Activated CD4-positive, alpha-beta T cell treated with anti-CD3 and anti-CD28 coated beads for 36 hours (primary cell): ENCODE measurements around the gene MEDAG. TPM values are rescaled to one million over a fixed set of nuclear protein-coding genes. Genes with fewer than 3 reads are reported as not detected.

Experiments
- ATAC-seq: fragments of 200-7000 bp; cut with Tn5 transposase; one replicate; pipeline ENCODE4 v1.10.0; 2021; ENCODE audit warnings: mild to moderate bottlenecking, moderate library complexity
- CTCF ChIA-PET: fragments of 350-600 bp; sonication (Branson Sonifier 250); formaldehyde crosslinking; loops from one replicate; lab custom pipeline; 2021; ENCODE audit warnings: antibody characterized with exemption; lab: Charles Lee
- POLR2A ChIA-PET: fragments of 350-600 bp; sonication (Branson Sonifier 250); formaldehyde crosslinking; loops from one replicate; lab custom pipeline; 2021; ENCODE audit warnings: antibody characterized with exemption, inconsistent platforms; lab: Charles Lee
- DNase-seq: peaks from one replicate; pipeline ENCODE4 v3.0.0-alpha.2; 2020
- H3K27ac Mint-ChIP-seq: one replicate; pipeline ENCODE4 v1.8.0; 2021; ENCODE audit warnings: mixed read lengths
- H3K27me3 Mint-ChIP-seq: one replicate; pipeline ENCODE4 v1.8.0; 2021; ENCODE audit warnings: mixed read lengths
- H3K36me3 Mint-ChIP-seq: one replicate; pipeline ENCODE4 v1.8.0; 2021; ENCODE audit warnings: low read depth, mixed read lengths
- H3K4me1 Mint-ChIP-seq: one replicate; pipeline ENCODE4 v1.8.0; 2021; ENCODE audit warnings: mixed read lengths
- H3K4me3 Mint-ChIP-seq: one replicate; pipeline ENCODE4 v1.8.0; 2021; ENCODE audit warnings: mild to moderate bottlenecking, moderate library complexity, mixed read lengths
- H3K9me3 Mint-ChIP-seq: one replicate; pipeline ENCODE4 v1.8.0; 2021; ENCODE audit warnings: low read depth, mixed read lengths
- intact Hi-C, 2 experiments: fragments of 100-400 bp; cut with DNase I in 1 of 2; cut with micrococcal nuclease in 1 of 2; formaldehyde crosslinking; loops; one replicate each; pipeline versions ENCODE4 v1.14.2 to v1.15.1; 2022 to 2024; cut with DNase I, micrococcal nuclease
- total RNA-seq, 2 experiments: library from RNA; stranded (reverse); gene quantifications; one replicate each; pipeline ENCODE4 v1.2.3, GENCODE V29; 2021

Gene MEDAG
- total RNA-seq, 2 experiments from 2014 or later: not detected

DNA sequence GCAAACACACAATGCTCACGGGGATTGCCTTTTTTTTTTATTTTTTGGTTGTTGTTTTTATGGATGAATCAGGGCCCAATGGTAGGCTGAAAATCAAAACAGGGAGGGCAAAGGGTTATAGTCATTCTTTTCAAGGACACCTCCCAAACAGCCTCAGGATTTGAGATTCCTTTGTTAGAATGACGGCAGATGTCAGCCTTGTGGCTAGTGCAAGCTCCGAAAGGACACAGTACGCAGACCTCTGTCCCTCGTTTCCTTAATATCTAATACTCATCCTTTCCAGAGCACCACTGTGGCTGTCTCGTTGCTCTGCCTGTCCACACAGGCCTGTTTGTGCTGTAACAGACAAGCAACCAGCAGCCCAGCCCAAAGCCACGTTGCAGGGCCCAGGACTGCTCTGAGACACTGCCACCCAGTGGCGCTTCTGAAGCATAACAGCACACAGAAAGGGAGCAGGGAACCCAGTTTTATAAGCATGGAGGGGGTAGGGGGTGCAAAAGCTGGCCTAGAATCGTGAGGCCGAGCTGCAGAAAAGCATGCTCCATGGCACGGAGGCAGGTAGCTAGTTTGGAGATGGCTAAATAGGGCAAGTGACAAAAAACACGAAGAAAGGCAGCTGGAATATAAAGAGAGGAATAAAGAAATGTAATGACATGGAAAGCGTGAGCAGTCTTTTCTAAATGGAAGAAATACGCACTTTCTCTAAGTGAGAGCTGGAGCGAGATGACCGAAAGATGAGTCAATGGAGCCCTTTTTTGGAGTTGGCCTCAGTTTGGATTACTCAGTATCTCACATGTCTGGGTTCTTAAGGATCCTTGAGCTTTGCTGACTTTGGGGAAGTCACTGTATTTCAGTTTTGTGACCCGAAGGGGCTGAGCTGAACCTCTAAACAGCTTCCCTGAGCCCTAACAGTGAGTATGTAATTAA lies 40.7 kb upstream of the MEDAG start:
- Mint-ChIP-seq H3K27ac (no peak overlapping the region), H3K9me3 (no peaks in the 10 kb centered on the region), H3K36me3 (no peaks in the 10 kb centered on the region), H3K4me3 (no peak overlapping the region), H3K4me1 (peaks cover 8% of the 10 kb centered on the region), H3K27me3 (peaks cover 5% of the 10 kb centered on the region)
- POLR2A ChIA-PET: no interaction called here
- CTCF ChIA-PET: interaction anchor here (0.6 to 1.9 kb wide), 30 partner anchors 9 to 350 kb away, joined by 3 to 15 read pairs (median 4); no protein-coding TSS in a partner anchor
- ATAC-seq: peak; percentile 95
- DNase-seq: peak; percentile 82
- intact Hi-C loops: loop anchor here (1.0 to 10.0 kb wide), 6 partner anchors 57 to 733 kb away; no protein-coding TSS in a partner anchor

GRCh38 chr13:30866677-30867076 lies 39.4 kb upstream of the MEDAG start:
- no peak for DNase-seq
- POLR2A ChIA-PET: no interaction called here
- CTCF ChIA-PET: interaction anchor here (0.7 to 1.6 kb wide), 7 partner anchors 12 to 222 kb away, joined by 3 to 7 read pairs (median 3); no protein-coding TSS in a partner anchor
- peaks cover 8% of the 10 kb centered on the region for H3K4me1 Mint-ChIP-seq
- no peak overlapping the region for H3K27ac Mint-ChIP-seq
- peaks cover 12% of the 10 kb centered on the region for H3K27me3 Mint-ChIP-seq
- no peaks in the 10 kb centered on the region for H3K36me3 Mint-ChIP-seq
- intact Hi-C loops: loop anchor here in 1 of 2 experiments (5.0 to 10.0 kb wide), 2 partner anchors 64 to 712 kb away; no protein-coding TSS in a partner anchor
- no peak overlapping the region for H3K4me3 Mint-ChIP-seq
- no peaks in the 10 kb centered on the region for H3K9me3 Mint-ChIP-seq
- ATAC-seq: no peak

GRCh38 chr13:30867089-30867669 lies 38.9 kb upstream of the MEDAG start:
- no peak for DNase-seq
- H3K36me3 Mint-ChIP-seq: no peaks in the 10 kb centered on the region
- H3K27me3 Mint-ChIP-seq: peaks cover 12% of the 10 kb centered on the region
- no peak for ATAC-seq
- ChIA-PET POLR2A (no interaction called here), CTCF (interaction anchor here (0.7 to 1.6 kb wide), 3 partner anchors 20 to 129 kb away, joined by 3 to 4 read pairs (median 3); no protein-coding TSS in a partner anchor)
- H3K27ac Mint-ChIP-seq: no peak overlapping the region
- intact Hi-C loops: loop anchor here in 1 of 2 experiments (5.0 to 10.0 kb wide), 2 partner anchors 65 to 712 kb away; no protein-coding TSS in a partner anchor
- H3K9me3 Mint-ChIP-seq: no peaks in the 10 kb centered on the region
- H3K4me3 Mint-ChIP-seq: no peak overlapping the region
- H3K4me1 Mint-ChIP-seq: peaks cover 8% of the 10 kb centered on the region

DNA sequence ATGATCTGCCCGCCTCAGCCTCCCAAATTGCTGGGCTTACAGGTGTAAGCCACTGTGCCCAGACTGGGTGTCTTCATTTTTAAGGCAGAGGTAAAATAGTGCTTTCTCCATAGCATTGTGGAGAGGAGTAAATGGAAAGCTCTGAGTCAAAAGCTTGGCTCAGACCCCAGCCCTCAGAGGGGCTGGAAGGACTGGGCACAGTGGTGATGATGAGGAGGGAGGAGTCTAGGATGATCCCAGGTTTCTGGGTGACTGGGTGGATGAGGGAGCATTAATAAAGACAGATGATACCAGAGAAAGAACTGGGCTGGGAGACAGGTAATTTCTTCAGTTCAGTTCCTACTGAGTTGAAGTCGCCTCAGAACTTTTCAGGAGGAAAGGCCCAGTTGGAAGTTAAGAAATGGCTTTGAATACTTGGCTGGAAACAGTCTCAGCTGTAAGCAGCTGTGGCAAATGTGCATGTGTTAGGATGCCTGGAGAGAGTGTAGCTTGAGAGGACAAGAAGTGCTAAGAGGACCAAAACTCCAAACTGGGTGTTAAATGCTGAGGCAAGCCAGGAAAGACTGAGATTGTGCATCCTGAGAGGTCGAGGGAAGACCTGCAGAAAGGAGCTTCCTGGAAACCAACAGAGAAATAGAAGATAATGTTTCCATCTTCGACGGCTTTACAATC lies 37.1 kb upstream of the MEDAG start:
- Mint-ChIP-seq H3K4me3 (no peak overlapping the region), H3K27me3 (peaks cover 12% of the 10 kb centered on the region), H3K36me3 (no peaks in the 10 kb centered on the region), H3K4me1 (peaks cover 8% of the 10 kb centered on the region), H3K9me3 (no peaks in the 10 kb centered on the region), H3K27ac (no peak overlapping the region)
- ChIA-PET CTCF (interaction anchor here (1.1 kb wide), 2 partner anchors 13 to 696 kb away, joined by 3 read pairs; no protein-coding TSS in a partner anchor), POLR2A (no interaction called here)
- DNase-seq (no peak), ATAC-seq (no peak)
- intact Hi-C loops: loop anchor here in 1 of 2 experiments (5.0 to 10.0 kb wide), 2 partner anchors 67 to 714 kb away; no protein-coding TSS in a partner anchor

- ChIA-PET CTCF (interaction anchor here (1.1 kb wide), 2 partner anchors 13 to 696 kb away, joined by 3 read pairs; no protein-coding TSS in a partner anchor), POLR2A (no interaction called here)
- Mint-ChIP-seq H3K4me1 (peaks cover 8% of the 10 kb centered on the region), H3K27ac (no peak overlapping the region), H3K9me3 (no peaks in the 10 kb centered on the region), H3K36me3 (no peaks in the 10 kb centered on the region), H3K4me3 (no peak overlapping the region), H3K27me3 (peaks cover 12% of the 10 kb centered on the region)
- DNase-seq: no peak
- intact Hi-C loops: loop anchor here in 1 of 2 experiments (5.0 to 10.0 kb wide), 2 partner anchors 67 to 715 kb away; no protein-coding TSS in a partner anchor
- no peak for ATAC-seq
Measured at GRCh38 chr13:30869491-30869890, 36.6 kb upstream of the MEDAG start.

DNA sequence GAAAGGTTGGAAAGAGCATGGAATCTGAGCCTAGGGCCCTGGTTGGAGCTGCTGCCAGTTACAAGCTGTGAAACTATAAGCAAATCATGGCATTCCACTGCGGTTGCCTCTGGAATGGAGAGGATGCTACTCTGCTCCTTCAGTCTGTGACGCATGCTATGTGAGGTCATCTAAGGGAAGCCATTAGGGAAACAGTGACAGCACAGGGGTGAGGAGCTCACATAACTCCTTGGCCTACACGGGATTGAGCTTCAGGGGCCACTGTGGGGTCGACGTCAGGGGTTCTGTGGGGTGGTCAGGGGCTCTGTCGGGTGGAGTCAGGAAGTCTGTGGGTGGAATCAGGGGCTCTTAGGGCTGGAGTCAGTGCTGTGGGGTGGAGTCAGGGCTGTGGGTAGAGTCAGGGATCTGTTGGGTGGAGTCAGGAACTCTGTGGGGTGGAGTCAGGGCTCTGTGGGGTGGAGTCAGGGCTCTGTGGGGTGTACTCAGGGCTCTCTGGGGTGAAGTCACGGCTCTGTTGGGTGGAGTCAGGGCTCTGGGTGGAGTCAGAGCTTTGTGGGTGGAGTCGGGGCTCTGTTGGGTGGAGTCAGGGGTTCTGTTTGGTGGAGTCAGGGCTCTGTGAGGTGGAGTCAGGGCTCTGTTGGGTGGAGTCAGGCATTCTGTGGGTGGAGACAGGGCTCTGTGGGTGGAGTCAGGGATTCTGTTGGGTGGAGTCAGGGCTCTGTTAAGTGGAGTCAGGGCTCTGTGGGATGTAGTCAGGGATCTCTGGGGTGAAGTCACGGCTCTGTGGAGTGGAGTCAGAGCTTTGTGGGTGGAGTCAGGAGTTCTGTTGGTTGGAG lies 35.8 kb upstream of the MEDAG start:
- peaks cover 5% of the 10 kb centered on the region for H3K4me1 Mint-ChIP-seq
- H3K36me3 Mint-ChIP-seq: no peaks in the 10 kb centered on the region
- no peaks in the 10 kb centered on the region for H3K9me3 Mint-ChIP-seq
- H3K27ac Mint-ChIP-seq: no peak overlapping the region
- peaks cover 11% of the 10 kb centered on the region for H3K27me3 Mint-ChIP-seq
- ATAC-seq: peak; percentile 90
- POLR2A ChIA-PET: no interaction called here
- intact Hi-C loops: no loop called here
- DNase-seq: peak; percentile 58
- no peak overlapping the region for H3K4me3 Mint-ChIP-seq
- CTCF ChIA-PET: interaction anchor here (0.6 to 0.7 kb wide), 2 partner anchors 164 to 176 kb away, joined by 3 to 4 read pairs; no protein-coding TSS in a partner anchor

GRCh38 chr13:30870916-30871587 lies 35.0 kb upstream of the MEDAG start:
- Mint-ChIP-seq H3K27ac (no peak overlapping the region), H3K4me3 (no peak overlapping the region), H3K4me1 (no peaks in the 10 kb centered on the region), H3K27me3 (peaks cover 8% of the 10 kb centered on the region), H3K36me3 (no peaks in the 10 kb centered on the region), H3K9me3 (no peaks in the 10 kb centered on the region)
- ATAC-seq (no peak), DNase-seq (no peak)
- ChIA-PET CTCF (interaction anchor here (0.6 kb wide), 1 partner anchor 163 kb away, joined by 4 read pairs; no protein-coding TSS in a partner anchor), POLR2A (no interaction called here)
- intact Hi-C loops: no loop called here

DNA sequence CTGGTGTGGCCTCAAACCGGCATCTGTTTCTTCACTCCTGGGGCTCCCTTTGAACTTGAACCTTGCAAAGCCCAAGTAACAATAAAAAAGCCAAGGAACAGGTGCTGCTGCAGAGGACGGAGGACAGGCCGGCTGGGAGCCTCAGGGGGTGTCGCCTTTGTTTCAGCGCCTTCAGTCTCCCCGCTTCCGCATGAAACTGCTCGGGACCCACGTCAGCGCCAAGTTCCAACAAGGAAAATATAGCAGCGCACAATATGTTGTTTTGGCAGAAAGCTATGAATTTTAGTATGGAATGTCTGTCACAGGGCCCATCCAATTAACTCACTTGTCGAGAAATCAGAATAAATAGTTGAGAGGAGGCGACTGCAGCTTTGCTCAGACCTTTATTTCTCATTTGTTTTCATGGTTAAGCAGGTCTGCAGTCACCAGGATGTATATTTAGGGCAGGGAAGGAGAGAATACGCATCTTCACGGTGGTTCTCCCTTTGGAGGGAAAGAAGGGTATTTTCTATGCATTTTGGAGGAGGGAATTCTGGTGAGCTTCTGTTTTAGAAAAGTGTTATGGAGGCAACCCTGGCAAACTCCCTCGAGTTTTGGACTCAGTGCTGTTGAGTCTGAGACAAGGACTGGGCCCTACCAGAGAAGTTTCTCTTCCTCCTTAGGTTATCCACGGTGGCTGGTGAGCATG lies 34.3 kb upstream of the MEDAG start:
- ATAC-seq (no peak), DNase-seq (no peak)
- H3K36me3 Mint-ChIP-seq: no peaks in the 10 kb centered on the region
- CTCF ChIA-PET: interaction anchor here (0.9 kb wide), 1 partner anchor 13 kb away, joined by 3 read pairs; no protein-coding TSS in a partner anchor
- H3K9me3 Mint-ChIP-seq: no peaks in the 10 kb centered on the region
- H3K4me1 Mint-ChIP-seq: no peaks in the 10 kb centered on the region
- peaks cover 8% of the 10 kb centered on the region for H3K27me3 Mint-ChIP-seq
- no peak overlapping the region for H3K4me3 Mint-ChIP-seq
- H3K27ac Mint-ChIP-seq: no peak overlapping the region
- POLR2A ChIA-PET: no interaction called here
- intact Hi-C loops: no loop called here

- H3K27me3 Mint-ChIP-seq: peaks cover 8% of the 10 kb centered on the region
- no peak overlapping the region for H3K4me3 Mint-ChIP-seq
- H3K27ac Mint-ChIP-seq: no peak overlapping the region
- H3K9me3 Mint-ChIP-seq: no peaks in the 10 kb centered on the region
- CTCF ChIA-PET: interaction anchor here (0.9 kb wide), 1 partner anchor 14 kb away, joined by 3 read pairs; no protein-coding TSS in a partner anchor
- ATAC-seq (no peak), DNase-seq (no peak)
- H3K36me3 Mint-ChIP-seq: no peaks in the 10 kb centered on the region
- intact Hi-C loops: no loop called here
- POLR2A ChIA-PET: no interaction called here
- H3K4me1 Mint-ChIP-seq: no peaks in the 10 kb centered on the region
Measured at GRCh38 chr13:30872276-30872594, 33.8 kb upstream of the MEDAG start.
